HCT116 (cell line): ENCODE results near the gene ADAMTS19.

Source experiments
- CTCF ChIP-seq, 3 experiments: fragments of 200-600 bp in 1 of 3; sonication (generic) in 1 of 3; IDR thresholded peaks in 2 of 3; conservative IDR thresholded peaks in 1 of 3; 2 replicates each; pipeline ENCODE4 v1.5.1; 2012 to 2017; ENCODE audit warnings: low read depth in 2 of 3, low read length in 2 of 3, antibody characterized with exemption in 1 of 3, borderline replicate concordance in 1 of 3, control low read depth in 1 of 3, mild to moderate bottlenecking in 1 of 3, mixed read lengths in 1 of 3, mixed run types in 1 of 3, moderate library complexity in 1 of 3; ENCODE audit not compliant: insufficient read depth in 1 of 3
- EGR1 ChIP-seq: IDR thresholded peaks from 2 replicates; pipeline ENCODE4 v1.6.1; 2012; ENCODE audit warnings: low read depth
- EZH2phosphoT487 ChIP-seq: fragments of 200-600 bp; IDR thresholded peaks from 2 replicates; pipeline ENCODE4 v1.6.1; 2018; ENCODE audit warnings: antibody characterized with exemption, borderline replicate concordance
- REST ChIP-seq: IDR thresholded peaks from 2 replicates; pipeline ENCODE4 v1.6.1; 2012; ENCODE audit warnings: low read depth
- ZFX ChIP-seq: fragments of 450-650 bp; IDR thresholded peaks from 2 replicates; pipeline ENCODE4 v1.6.1; 2017

GRCh38 chr5:129554134-129554904 is 94.2 kb downstream of the ADAMTS19 start:
- TF ChIP-seq REST (no peak), EGR1 (no peak), CTCF (IDR thresholded peaks at IDR 0.05 in 2 of 3, conservative IDR thresholded peaks at IDR 0.05 in 1 of 3; ENCODE audit: borderline replicate concordance in 1 of 3, insufficient read depth in 1 of 3, low read depth in 2 of 3, low read length in 2 of 3) (no peak), EZH2phosphoT487 (no peak), ZFX (no peak)
